DOHH2 (cell line): ENCODE data around the gene ENTPD1.

Experiments
- H3F3A ChIP-seq: fragments of 200-600 bp; sonication (generic), shearing (Covaris generic); 2 replicates; pipeline ENCODE4 v1.6.0; 2016; ENCODE audit warnings: antibody characterized with exemption, mild to moderate bottlenecking; ENCODE audit not compliant: control insufficient read depth, insufficient read depth
- H3K27ac ChIP-seq: fragments of 200-600 bp; sonication (generic); 2 replicates; pipeline ENCODE4 v1.5.1; 2014; ENCODE audit warnings: low read depth, mild to moderate bottlenecking, low read length, moderate library complexity
- H3K27me3 ChIP-seq: fragments of 200-600 bp; sonication (generic); 2 replicates; pipeline ENCODE4 v1.6.1; 2014; ENCODE audit warnings: mild to moderate bottlenecking, low read length, mixed read lengths; ENCODE audit not compliant: control insufficient read depth
- H3K36me3 ChIP-seq: fragments of 200-600 bp; sonication (generic); 2 replicates; pipeline ENCODE4 v1.6.1; 2014; ENCODE audit warnings: mild to moderate bottlenecking, low read length, moderate library complexity, mixed read lengths; ENCODE audit not compliant: control insufficient read depth
- H3K4me1 ChIP-seq: fragments of 200-600 bp; sonication (generic); 2 replicates; pipeline ENCODE4 v1.6.1; 2014; ENCODE audit warnings: mild to moderate bottlenecking, low read length, mixed read lengths; ENCODE audit not compliant: control insufficient read depth
- H3K4me2 ChIP-seq: fragments of 200-600 bp; sonication (generic); 2 replicates; pipeline ENCODE4 v1.6.0; 2014; ENCODE audit warnings: mild to moderate bottlenecking, low read length, moderate library complexity
- H3K4me3 ChIP-seq: fragments of 200-600 bp; sonication (generic); 2 replicates; pipeline ENCODE4 v1.5.1; 2014; ENCODE audit warnings: mild to moderate bottlenecking, low read length, mixed read lengths
- H3K79me2 ChIP-seq: fragments of 200-600 bp; sonication (generic); 2 replicates; pipeline ENCODE4 v1.6.1; 2014; ENCODE audit warnings: mild to moderate bottlenecking, low read length, mixed read lengths; ENCODE audit not compliant: control insufficient read depth
- H3K9me2 ChIP-seq: fragments of 200-600 bp; sonication (generic); replicated peaks from 2 replicates; pipeline ENCODE4 v1.6.1; 2014; ENCODE audit warnings: mild to moderate bottlenecking, low read length, mixed read lengths; ENCODE audit not compliant: control insufficient read depth
- H3K9me3 ChIP-seq: fragments of 200-600 bp; sonication (generic); 2 replicates; pipeline ENCODE4 v1.6.1; 2014; ENCODE audit warnings: antibody characterized with exemption, low read length, mixed read lengths; ENCODE audit not compliant: control insufficient read depth, insufficient read depth
- H4K20me1 ChIP-seq: fragments of 200-600 bp; sonication (generic); 2 replicates; pipeline ENCODE4 v1.6.0; 2014; ENCODE audit warnings: low read depth, mild to moderate bottlenecking, antibody characterized with exemption, low read length, moderate library complexity; ENCODE audit not compliant: control insufficient read depth, insufficient read depth
- EZH2phosphoT487 ChIP-seq: fragments of 200-600 bp; sonication (generic); IDR thresholded peaks from 2 replicates; pipeline ENCODE4 v1.6.1; 2017; ENCODE audit warnings: borderline replicate concordance, mild to moderate bottlenecking, antibody characterized with exemption, low read length, moderate library complexity, mixed read lengths
- TF ChIP-seq, protein P1 (sequence below): fragments of 200-600 bp; sonication (generic); IDR thresholded peaks from one replicate; pipeline ENCODE4 v1.5.1; 2014; ENCODE audit warnings: antibody characterized with exemption, mild to moderate bottlenecking, low read depth, low read length; ENCODE audit not compliant: poor library complexity, severe bottlenecking

The ENTPD1 gene

DNA sequence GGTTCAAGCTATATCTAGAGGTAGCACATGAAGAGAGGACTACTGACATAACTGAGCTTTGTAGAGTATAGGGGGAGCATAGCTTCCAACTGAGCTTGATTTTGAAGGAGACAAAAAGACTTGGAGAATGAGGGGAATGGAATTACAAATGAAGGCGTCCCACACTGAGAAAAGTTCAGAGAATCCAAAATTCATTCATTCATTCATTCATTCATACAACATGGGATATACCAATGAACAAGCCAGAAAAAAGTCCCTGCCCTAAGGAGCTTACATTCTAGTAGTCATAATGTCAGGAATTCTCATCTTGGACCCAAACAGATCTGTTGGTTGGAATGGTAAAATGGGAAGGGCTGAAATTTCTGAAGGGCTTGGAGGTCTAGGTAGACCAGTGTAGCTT is 62.0 kb downstream of the ENTPD1 start:
- H3K27ac ChIP-seq, result no peak overlapping the region
- peaks cover 36% of the 10 kb centered on the region for H3K4me1 ChIP-seq
- TF ChIP-seq, protein P1, sequence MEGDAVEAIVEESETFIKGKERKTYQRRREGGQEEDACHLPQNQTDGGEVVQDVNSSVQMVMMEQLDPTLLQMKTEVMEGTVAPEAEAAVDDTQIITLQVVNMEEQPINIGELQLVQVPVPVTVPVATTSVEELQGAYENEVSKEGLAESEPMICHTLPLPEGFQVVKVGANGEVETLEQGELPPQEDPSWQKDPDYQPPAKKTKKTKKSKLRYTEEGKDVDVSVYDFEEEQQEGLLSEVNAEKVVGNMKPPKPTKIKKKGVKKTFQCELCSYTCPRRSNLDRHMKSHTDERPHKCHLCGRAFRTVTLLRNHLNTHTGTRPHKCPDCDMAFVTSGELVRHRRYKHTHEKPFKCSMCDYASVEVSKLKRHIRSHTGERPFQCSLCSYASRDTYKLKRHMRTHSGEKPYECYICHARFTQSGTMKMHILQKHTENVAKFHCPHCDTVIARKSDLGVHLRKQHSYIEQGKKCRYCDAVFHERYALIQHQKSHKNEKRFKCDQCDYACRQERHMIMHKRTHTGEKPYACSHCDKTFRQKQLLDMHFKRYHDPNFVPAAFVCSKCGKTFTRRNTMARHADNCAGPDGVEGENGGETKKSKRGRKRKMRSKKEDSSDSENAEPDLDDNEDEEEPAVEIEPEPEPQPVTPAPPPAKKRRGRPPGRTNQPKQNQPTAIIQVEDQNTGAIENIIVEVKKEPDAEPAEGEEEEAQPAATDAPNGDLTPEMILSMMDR, result no peak
- TF ChIP-seq EZH2phosphoT487, result no peak
- no peak overlapping the region for H3K4me3 ChIP-seq
- H3K9me3 ChIP-seq, result no peaks in the 10 kb centered on the region
- H3K9me2 ChIP-seq, result no peaks in the 10 kb centered on the region
- H3F3A ChIP-seq, result no peaks in the 10 kb centered on the region
- H3K36me3 ChIP-seq, result no peaks in the 10 kb centered on the region
- no peaks in the 10 kb centered on the region for H4K20me1 ChIP-seq
- no peaks in the 10 kb centered on the region for H3K79me2 ChIP-seq
- H3K27me3 ChIP-seq, result no peaks in the 10 kb centered on the region
- H3K4me2 ChIP-seq, result no peak overlapping the region

DNA sequence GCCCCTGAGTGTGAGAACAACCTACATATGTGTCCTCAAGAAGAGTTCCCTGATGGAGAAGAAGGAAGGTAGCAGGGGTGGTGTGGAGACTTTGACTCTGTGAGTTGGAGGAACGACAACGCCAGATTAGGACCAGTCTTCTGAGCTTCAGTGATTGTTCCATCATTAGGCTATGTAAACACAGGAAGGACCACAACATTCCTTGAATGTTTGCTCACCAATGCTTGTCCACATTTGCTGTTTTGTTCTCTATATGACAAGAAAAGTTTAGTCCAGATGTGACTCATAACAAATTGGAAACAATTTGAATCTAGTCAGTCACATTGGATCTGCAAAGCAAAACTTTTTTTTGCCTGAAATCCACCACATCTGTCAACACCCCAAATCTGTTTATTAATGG is 62.7 kb downstream of the ENTPD1 start:
- Histone ChIP-seq H3K79me2 (no peaks in the 10 kb centered on the region), H4K20me1 (no peaks in the 10 kb centered on the region), H3K27me3 (no peaks in the 10 kb centered on the region), H3K4me2 (no peak overlapping the region), H3K9me3 (no peaks in the 10 kb centered on the region), H3K9me2 (no peaks in the 10 kb centered on the region), H3K4me1 (peaks cover 36% of the 10 kb centered on the region), H3F3A (no peaks in the 10 kb centered on the region), H3K4me3 (no peak overlapping the region), H3K27ac (no peak overlapping the region), H3K36me3 (no peaks in the 10 kb centered on the region)
- TF ChIP-seq EZH2phosphoT487, result no peak
- TF ChIP-seq, protein P1, result no peak

DNA sequence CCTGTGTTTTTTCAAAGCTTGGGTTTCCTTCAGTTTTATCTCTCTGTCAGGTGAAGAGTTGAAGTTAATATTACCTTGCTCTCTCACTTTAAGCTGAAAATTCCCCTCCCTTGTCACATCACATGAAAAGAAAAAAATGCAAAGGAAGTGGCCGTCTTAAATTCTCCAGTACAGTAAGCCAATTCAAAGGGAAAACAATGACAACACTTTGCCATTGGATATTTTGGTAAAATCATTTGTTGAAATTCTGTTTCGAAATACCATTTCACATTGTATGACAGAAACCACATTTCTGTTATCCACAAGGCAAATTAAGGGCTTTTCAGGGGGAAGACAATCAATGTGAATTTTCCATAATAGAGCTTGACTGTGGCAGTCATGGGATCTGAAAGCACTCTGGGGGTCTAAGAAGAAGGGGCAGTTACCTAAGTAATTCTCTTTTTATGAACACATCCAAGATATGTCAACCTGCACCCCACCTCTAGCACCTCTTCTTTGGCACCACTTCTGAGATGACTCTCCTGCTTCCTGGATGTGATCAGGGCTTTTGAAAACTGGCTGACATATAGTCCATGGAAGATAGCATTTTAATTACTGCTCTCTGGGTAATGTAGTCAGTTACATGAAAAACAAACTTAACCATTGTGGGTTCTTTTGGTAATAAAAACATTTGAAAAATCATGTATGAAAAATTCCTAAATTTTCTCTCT is 63.8 kb downstream of the ENTPD1 start:
- Histone ChIP-seq H3K4me2 (peak overlapping the region; percentile 44), H3F3A (no peaks in the 10 kb centered on the region), H3K27ac (no peak overlapping the region), H3K9me2 (no peaks in the 10 kb centered on the region), H3K27me3 (no peaks in the 10 kb centered on the region), H3K4me3 (no peak overlapping the region), H3K4me1 (peaks cover 27% of the 10 kb centered on the region), H4K20me1 (no peaks in the 10 kb centered on the region), H3K36me3 (no peaks in the 10 kb centered on the region), H3K9me3 (no peaks in the 10 kb centered on the region), H3K79me2 (no peaks in the 10 kb centered on the region)
- TF ChIP-seq, protein P1, result no peak
- TF ChIP-seq EZH2phosphoT487, result no peak
